ENCODE measurements around the gene ATP8A2. TPM values are rescaled to one million over a fixed set of nuclear protein-coding genes. Genes with fewer than 3 reads are reported as not detected.

Gene ATP8A2
- total and polyA plus RNA-seq, 2 donors, result 1.1 to 1.5 TPM

GRCh38 chr13:25574437-25575411 is 202.9 kb downstream of the ATP8A2 start:
- 31% methylated on average over 8 of the region's 8 CpGs for WGBS
- Histone ChIP-seq H3K4me3 (ENCODE audit: low read length in 2 of 2) (no peak overlapping the region), H3K27ac (ENCODE audit: low read depth in 1 of 2, low read length in 1 of 2) (no peak overlapping the region), H3K36me3 (ENCODE audit: control insufficient read depth in 2 of 2, insufficient read depth in 2 of 2, low read length in 1 of 2) (no peaks in the 10 kb centered on the region), H3K4me1 (ENCODE audit: control insufficient read depth in 2 of 2, insufficient read depth in 2 of 2, low read length in 2 of 2) (no peaks in the 10 kb centered on the region), H3K9me3 (ENCODE audit: control insufficient read depth in 2 of 2, insufficient read depth in 1 of 2, low read length in 1 of 2) (no peaks in the 10 kb centered on the region), H3K27me3 (ENCODE audit: control insufficient read depth in 2 of 2, insufficient read depth in 1 of 2, low read length in 1 of 2) (peaks cover 0 to 6% of the 10 kb centered on the region in 2 donors)
- peak; percentile 58 to 91 (median 68) for DNase-seq (ENCODE audit: low read depth in 6 of 9, low spot score in 9 of 9)

- Histone ChIP-seq H3K27ac (ENCODE audit: low read depth in 1 of 2, low read length in 1 of 2) (no peak overlapping the region), H3K4me1 (ENCODE audit: control insufficient read depth in 2 of 2, insufficient read depth in 2 of 2, low read length in 2 of 2) (no peaks in the 10 kb centered on the region), H3K4me3 (ENCODE audit: low read length in 2 of 2) (no peak overlapping the region), H3K27me3 (ENCODE audit: control insufficient read depth in 2 of 2, insufficient read depth in 1 of 2, low read length in 1 of 2) (peaks cover 0 to 2% of the 10 kb centered on the region in 2 donors), H3K36me3 (ENCODE audit: control insufficient read depth in 2 of 2, insufficient read depth in 2 of 2, low read length in 1 of 2) (no peaks in the 10 kb centered on the region), H3K9me3 (ENCODE audit: control insufficient read depth in 2 of 2, insufficient read depth in 1 of 2, low read length in 1 of 2) (no peaks in the 10 kb centered on the region)
- 59% methylated on average over 5 of the region's 5 CpGs for WGBS
- no peak for DNase-seq (ENCODE audit: low read depth in 6 of 9, low spot score in 9 of 9)
These were observed 203.8 kb downstream of the ATP8A2 start for GRCh38 chr13:25575562-25575961.

DNA sequence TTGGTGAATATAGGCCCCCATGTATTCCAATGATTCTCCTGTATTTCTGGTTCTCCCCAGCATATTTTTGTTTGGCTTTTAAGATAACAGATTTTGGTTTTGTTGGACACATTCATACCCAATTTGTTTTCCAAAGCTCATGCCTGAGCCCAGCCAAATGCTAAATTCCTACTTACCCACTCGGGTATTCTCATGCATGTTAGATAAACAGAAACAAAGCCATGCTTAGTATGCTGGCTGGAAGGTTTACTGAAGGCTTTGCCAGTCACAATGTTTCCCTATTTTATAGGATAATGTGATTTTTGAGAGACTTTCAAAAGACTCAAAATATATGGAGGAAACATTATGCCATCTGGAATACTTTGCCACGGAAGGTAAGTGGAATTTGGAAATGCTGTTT is 206.8 kb downstream of the ATP8A2 start:
- 76% methylated on average over 2 of the region's 2 CpGs for WGBS
- Histone ChIP-seq H3K27me3 (ENCODE audit: control insufficient read depth in 2 of 2, insufficient read depth in 1 of 2, low read length in 1 of 2) (no peaks in the 10 kb centered on the region), H3K36me3 (ENCODE audit: control insufficient read depth in 2 of 2, insufficient read depth in 2 of 2, low read length in 1 of 2) (no peaks in the 10 kb centered on the region), H3K9me3 (ENCODE audit: control insufficient read depth in 2 of 2, insufficient read depth in 1 of 2, low read length in 1 of 2) (no peaks in the 10 kb centered on the region), H3K4me3 (ENCODE audit: low read length in 2 of 2) (no peak overlapping the region), H3K4me1 (ENCODE audit: control insufficient read depth in 2 of 2, insufficient read depth in 2 of 2, low read length in 2 of 2) (no peaks in the 10 kb centered on the region), H3K27ac (ENCODE audit: low read depth in 1 of 2, low read length in 1 of 2) (no peak overlapping the region)
- no peak for DNase-seq (ENCODE audit: low read depth in 6 of 9, low spot score in 9 of 9)

- H3K9me3 ChIP-seq (ENCODE audit: control insufficient read depth in 2 of 2, insufficient read depth in 1 of 2, low read length in 1 of 2), result no peaks in the 10 kb centered on the region
- no peak for DNase-seq (ENCODE audit: low read depth in 6 of 9, low spot score in 9 of 9)
- no peak overlapping the region for H3K4me3 ChIP-seq (ENCODE audit: low read length in 2 of 2)
- H3K27me3 ChIP-seq (ENCODE audit: control insufficient read depth in 2 of 2, insufficient read depth in 1 of 2, low read length in 1 of 2), result no peaks in the 10 kb centered on the region
- H3K4me1 ChIP-seq (ENCODE audit: control insufficient read depth in 2 of 2, insufficient read depth in 2 of 2, low read length in 2 of 2), result no peaks in the 10 kb centered on the region
- WGBS, result 91% methylated on average over 8 of the region's 8 CpGs
- no peak overlapping the region for H3K27ac ChIP-seq (ENCODE audit: low read depth in 1 of 2, low read length in 1 of 2)
- H3K36me3 ChIP-seq (ENCODE audit: control insufficient read depth in 2 of 2, insufficient read depth in 2 of 2, low read length in 1 of 2), result no peaks in the 10 kb centered on the region
These were observed 207.4 kb downstream of the ATP8A2 start for GRCh38 chr13:25579221-25579620.

DNA sequence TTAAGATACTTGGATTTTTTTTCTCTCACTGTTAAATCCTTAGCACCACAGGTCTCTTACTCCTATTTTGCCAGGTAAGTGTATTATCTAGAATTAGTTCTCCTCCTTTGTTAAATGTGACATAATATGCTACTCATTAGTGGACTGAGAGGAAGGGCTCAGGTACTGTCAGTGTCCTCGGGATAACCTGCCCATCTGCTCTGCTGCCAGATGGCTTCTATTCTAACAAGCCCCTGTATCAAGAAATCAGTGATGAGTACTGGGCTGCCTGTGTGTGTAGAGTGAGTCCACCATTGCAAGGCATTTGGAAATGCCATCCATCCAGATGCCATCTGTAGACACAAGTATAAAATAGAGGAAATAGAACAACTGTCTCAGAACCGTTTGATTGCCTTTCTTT is 209.6 kb downstream of the ATP8A2 start:
- 85% methylated on average over 2 of the region's 2 CpGs for WGBS

GRCh38 chr13:25584087-25584486 is 212.3 kb downstream of the ATP8A2 start:
- Histone ChIP-seq H3K4me3 (ENCODE audit: low read length in 2 of 2) (no peak overlapping the region), H3K27ac (ENCODE audit: low read depth in 1 of 2, low read length in 1 of 2) (no peak overlapping the region), H3K4me1 (ENCODE audit: control insufficient read depth in 2 of 2, insufficient read depth in 2 of 2, low read length in 2 of 2) (no peaks in the 10 kb centered on the region), H3K36me3 (ENCODE audit: control insufficient read depth in 2 of 2, insufficient read depth in 2 of 2, low read length in 1 of 2) (no peaks in the 10 kb centered on the region), H3K9me3 (ENCODE audit: control insufficient read depth in 2 of 2, insufficient read depth in 1 of 2, low read length in 1 of 2) (no peaks in the 10 kb centered on the region), H3K27me3 (ENCODE audit: control insufficient read depth in 2 of 2, insufficient read depth in 1 of 2, low read length in 1 of 2) (peaks cover 0 to 5% of the 10 kb centered on the region in 2 donors)
- no peak for DNase-seq (ENCODE audit: low read depth in 6 of 9, low spot score in 9 of 9)
- 73% methylated on average over 6 of the region's 6 CpGs for WGBS

More for the DNA sequence above, 209.6 kb downstream of the ATP8A2 start:
- H3K4me3 ChIP-seq (ENCODE audit: low read length in 2 of 2), result no peak overlapping the region
- H3K9me3 ChIP-seq (ENCODE audit: control insufficient read depth in 2 of 2, insufficient read depth in 1 of 2, low read length in 1 of 2), result no peaks in the 10 kb centered on the region
- H3K27me3 ChIP-seq (ENCODE audit: control insufficient read depth in 2 of 2, insufficient read depth in 1 of 2, low read length in 1 of 2), result peaks cover 0 to 2% of the 10 kb centered on the region in 2 donors
- no peaks in the 10 kb centered on the region for H3K4me1 ChIP-seq (ENCODE audit: control insufficient read depth in 2 of 2, insufficient read depth in 2 of 2, low read length in 2 of 2)
- H3K36me3 ChIP-seq (ENCODE audit: control insufficient read depth in 2 of 2, insufficient read depth in 2 of 2, low read length in 1 of 2), result no peaks in the 10 kb centered on the region
- no peak overlapping the region for H3K27ac ChIP-seq (ENCODE audit: low read depth in 1 of 2, low read length in 1 of 2)
- no peak for DNase-seq (ENCODE audit: low read depth in 6 of 9, low spot score in 9 of 9)

DNA sequence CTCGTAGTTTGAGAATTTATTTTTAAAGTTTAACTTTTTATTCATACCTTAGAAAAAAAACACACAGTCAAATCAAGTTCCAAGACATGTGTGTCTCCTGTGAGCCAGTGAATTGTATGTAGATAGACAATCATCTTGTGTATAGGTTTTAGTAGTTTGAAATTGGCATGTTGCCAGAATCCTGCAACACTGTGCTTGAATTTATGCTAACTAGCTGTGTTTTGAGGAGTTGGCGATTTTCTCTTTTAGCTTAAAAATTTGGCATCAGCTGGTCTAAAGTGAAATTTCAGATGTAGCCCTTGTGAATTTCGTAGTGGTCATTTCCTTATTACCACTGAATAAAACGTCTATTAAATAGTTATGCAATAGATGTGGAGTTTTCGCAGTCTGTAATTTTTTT is 213.2 kb downstream of the ATP8A2 start:
- H3K4me3 ChIP-seq (ENCODE audit: low read length in 2 of 2), result no peak overlapping the region
- no peak for DNase-seq (ENCODE audit: low read depth in 6 of 9, low spot score in 9 of 9)
- H3K27me3 ChIP-seq (ENCODE audit: control insufficient read depth in 2 of 2, insufficient read depth in 1 of 2, low read length in 1 of 2), result peaks cover 0 to 5% of the 10 kb centered on the region in 2 donors
- H3K4me1 ChIP-seq (ENCODE audit: control insufficient read depth in 2 of 2, insufficient read depth in 2 of 2, low read length in 2 of 2), result no peaks in the 10 kb centered on the region
- WGBS, result 83% methylated on average over 5 of the region's 5 CpGs
- H3K27ac ChIP-seq (ENCODE audit: low read depth in 1 of 2, low read length in 1 of 2), result no peak overlapping the region
- H3K36me3 ChIP-seq (ENCODE audit: control insufficient read depth in 2 of 2, insufficient read depth in 2 of 2, low read length in 1 of 2), result no peaks in the 10 kb centered on the region
- no peaks in the 10 kb centered on the region for H3K9me3 ChIP-seq (ENCODE audit: control insufficient read depth in 2 of 2, insufficient read depth in 1 of 2, low read length in 1 of 2)

GRCh38 chr13:25587326-25587980 is 215.7 kb downstream of the ATP8A2 start:
- WGBS, result 91% methylated on average over 1 of the region's 1 CpG
- Histone ChIP-seq H3K27ac (ENCODE audit: low read depth in 1 of 2, low read length in 1 of 2) (no peak overlapping the region), H3K9me3 (ENCODE audit: control insufficient read depth in 2 of 2, insufficient read depth in 1 of 2, low read length in 1 of 2) (no peaks in the 10 kb centered on the region), H3K27me3 (ENCODE audit: control insufficient read depth in 2 of 2, insufficient read depth in 1 of 2, low read length in 1 of 2) (peaks cover 0 to 9% of the 10 kb centered on the region in 2 donors), H3K4me3 (ENCODE audit: low read length in 2 of 2) (no peak overlapping the region), H3K4me1 (ENCODE audit: control insufficient read depth in 2 of 2, insufficient read depth in 2 of 2, low read length in 2 of 2) (no peaks in the 10 kb centered on the region), H3K36me3 (ENCODE audit: control insufficient read depth in 2 of 2, insufficient read depth in 2 of 2, low read length in 1 of 2) (no peaks in the 10 kb centered on the region)
- DNase-seq (ENCODE audit: low read depth in 6 of 9, low spot score in 9 of 9), result no peak
